BE2C (cell line): Measurements from ENCODE around the gene CTCF.

Experiments
- DNase-seq: peaks from one replicate; pipeline ENCODE4 v3.0.0-alpha.2; 2020
- H3K27me3 ChIP-seq: fragments of 250-450 bp; sonication (Bioruptor Pico); 2 replicates; pipeline ENCODE4 v1.5.1; 2020; ENCODE audit warnings: mild to moderate bottlenecking
- H3K36me3 ChIP-seq: fragments of 250-450 bp; sonication (Bioruptor Pico); 2 replicates; pipeline ENCODE4 v1.5.1; 2020; ENCODE audit warnings: mild to moderate bottlenecking
- H3K4me1 ChIP-seq: fragments of 250-450 bp; sonication (Bioruptor Pico); 2 replicates; pipeline ENCODE4 v1.5.1; 2020
- H3K4me3 ChIP-seq: 2 replicates; pipeline ENCODE4 v1.5.1; 2011; ENCODE audit warnings: low read depth, low read length
- H3K9me3 ChIP-seq: fragments of 250-450 bp; sonication (Bioruptor Pico); 2 replicates; pipeline ENCODE4 v1.5.1; 2020
- TF ChIP-seq, protein P1 (sequence below): IDR thresholded peaks from 2 replicates; pipeline ENCODE4 v1.5.1; 2012; ENCODE audit warnings: mild to moderate bottlenecking, low read depth, low read length

The CTCF gene

DNA sequence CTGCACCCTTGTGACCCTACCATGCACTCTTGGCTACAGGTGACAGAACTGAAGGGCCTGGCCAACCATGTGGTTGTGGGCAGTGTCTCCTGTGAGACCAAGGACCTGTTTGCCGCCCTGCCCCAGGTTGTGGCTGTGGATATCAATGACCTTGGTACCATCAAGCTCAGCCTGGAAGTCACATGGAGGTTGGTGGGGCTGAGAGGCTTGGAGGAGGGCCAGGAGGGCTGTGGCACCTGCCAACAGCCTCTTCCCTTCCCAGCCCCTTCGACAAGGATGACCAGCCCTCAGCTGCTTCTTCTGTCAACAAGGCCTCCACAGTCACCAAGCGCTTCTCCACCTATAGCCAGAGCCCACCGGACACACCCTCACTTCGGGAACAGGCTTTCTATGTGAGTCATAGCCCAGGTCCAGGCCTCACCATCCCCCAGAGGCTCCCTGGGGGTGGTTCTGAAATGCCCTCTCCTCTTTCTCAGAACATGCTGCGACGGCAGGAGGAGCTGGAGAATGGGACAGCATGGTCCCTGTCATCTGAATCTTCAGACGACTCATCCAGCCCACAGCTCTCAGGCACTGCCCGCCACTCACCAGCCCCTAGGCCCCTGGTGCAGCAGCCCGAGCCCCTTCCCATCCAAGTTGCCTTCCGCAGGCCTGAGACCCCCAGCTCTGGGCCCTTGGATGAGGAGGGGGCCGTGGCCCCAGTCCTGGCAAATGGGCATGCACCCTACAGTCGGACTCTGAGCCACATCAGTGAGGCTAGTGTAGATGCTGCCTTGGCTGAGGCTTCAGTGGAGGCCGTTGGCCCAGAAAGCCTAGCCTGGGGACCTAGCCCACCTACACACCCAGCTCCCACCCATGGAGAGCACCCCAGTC, 20.7 kb upstream of the CTCF start:
- Histone ChIP-seq H3K36me3 (peaks cover 30% of the 10 kb centered on the region), H3K4me1 (peaks cover 4% of the 10 kb centered on the region; the same call in 1 of the 2 replicates), H3K9me3 (no peaks in the 10 kb centered on the region; the same call in 1 of the 2 replicates), H3K4me3 (no peak overlapping the region), H3K27me3 (no peaks in the 10 kb centered on the region)
- DNase-seq, result no peak
- TF ChIP-seq, protein P1, sequence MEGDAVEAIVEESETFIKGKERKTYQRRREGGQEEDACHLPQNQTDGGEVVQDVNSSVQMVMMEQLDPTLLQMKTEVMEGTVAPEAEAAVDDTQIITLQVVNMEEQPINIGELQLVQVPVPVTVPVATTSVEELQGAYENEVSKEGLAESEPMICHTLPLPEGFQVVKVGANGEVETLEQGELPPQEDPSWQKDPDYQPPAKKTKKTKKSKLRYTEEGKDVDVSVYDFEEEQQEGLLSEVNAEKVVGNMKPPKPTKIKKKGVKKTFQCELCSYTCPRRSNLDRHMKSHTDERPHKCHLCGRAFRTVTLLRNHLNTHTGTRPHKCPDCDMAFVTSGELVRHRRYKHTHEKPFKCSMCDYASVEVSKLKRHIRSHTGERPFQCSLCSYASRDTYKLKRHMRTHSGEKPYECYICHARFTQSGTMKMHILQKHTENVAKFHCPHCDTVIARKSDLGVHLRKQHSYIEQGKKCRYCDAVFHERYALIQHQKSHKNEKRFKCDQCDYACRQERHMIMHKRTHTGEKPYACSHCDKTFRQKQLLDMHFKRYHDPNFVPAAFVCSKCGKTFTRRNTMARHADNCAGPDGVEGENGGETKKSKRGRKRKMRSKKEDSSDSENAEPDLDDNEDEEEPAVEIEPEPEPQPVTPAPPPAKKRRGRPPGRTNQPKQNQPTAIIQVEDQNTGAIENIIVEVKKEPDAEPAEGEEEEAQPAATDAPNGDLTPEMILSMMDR, result no peak

DNA sequence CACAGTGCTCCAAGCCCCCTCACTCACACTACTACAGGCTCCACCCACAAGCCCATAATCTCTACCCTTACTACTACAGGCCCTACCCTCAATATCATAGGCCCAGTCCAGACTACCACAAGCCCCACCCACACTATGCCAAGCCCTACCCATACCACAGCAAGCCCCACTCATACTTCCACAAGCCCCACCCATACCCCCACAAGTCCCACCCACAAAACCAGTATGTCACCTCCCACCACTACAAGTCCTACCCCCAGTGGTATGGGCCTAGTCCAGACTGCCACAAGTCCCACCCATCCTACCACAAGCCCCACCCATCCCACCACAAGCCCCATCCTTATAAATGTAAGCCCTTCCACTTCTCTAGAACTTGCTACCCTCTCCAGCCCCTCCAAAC, 19.9 kb upstream of the CTCF start:
- H3K4me1 ChIP-seq, result peaks cover 4% of the 10 kb centered on the region; the same call in 1 of the 2 replicates
- H3K4me3 ChIP-seq, result no peak overlapping the region
- peaks cover 33% of the 10 kb centered on the region for H3K36me3 ChIP-seq
- no peaks in the 10 kb centered on the region for H3K27me3 ChIP-seq
- DNase-seq, result peak; percentile 83
- H3K9me3 ChIP-seq, result no peaks in the 10 kb centered on the region
- TF ChIP-seq, protein P1, result no peak

DNA sequence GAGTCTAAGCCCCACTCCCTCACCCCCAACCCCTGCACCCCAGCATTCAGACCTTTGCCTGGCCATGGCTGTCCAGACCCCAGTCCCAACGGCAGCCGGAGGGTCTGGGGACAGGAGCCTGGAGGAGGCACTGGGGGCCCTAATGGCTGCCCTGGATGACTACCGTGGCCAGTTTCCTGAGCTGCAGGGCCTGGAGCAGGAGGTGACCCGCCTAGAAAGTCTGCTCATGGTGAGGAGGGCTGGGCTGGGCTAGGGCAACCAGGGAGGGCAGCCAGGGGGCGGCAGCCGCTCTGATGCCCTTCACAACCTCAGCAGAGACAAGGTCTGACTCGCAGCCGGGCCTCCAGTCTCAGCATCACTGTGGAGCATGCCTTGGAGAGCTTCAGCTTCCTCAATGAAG, 19.3 kb upstream of the CTCF start:
- DNase-seq, result no peak
- Histone ChIP-seq H3K4me3 (no peak overlapping the region), H3K4me1 (peaks cover 4% of the 10 kb centered on the region; the same call in 1 of the 2 replicates), H3K9me3 (no peaks in the 10 kb centered on the region), H3K36me3 (peaks cover 37% of the 10 kb centered on the region), H3K27me3 (no peaks in the 10 kb centered on the region)
- TF ChIP-seq, protein P1, result no peak

DNA sequence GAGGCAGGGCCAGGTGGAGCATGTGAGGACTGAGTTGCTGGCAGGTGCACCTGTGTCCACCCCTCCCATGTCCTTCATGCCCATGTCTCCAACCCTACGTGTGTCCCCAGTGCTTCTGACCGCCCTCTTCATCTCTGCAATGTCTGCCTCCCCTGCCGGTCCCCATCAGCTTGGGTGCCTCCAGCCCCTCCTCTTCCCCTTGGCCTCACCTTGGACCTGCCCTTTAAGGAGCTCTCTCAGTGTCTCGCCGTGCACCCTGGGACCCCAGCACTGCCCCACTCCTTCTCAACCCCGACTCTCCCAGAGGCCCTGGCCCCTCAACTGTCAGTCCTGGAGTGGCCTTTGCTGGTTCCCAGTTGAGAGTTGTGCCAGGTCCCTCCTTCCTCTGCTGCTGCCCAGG, 18.7 kb upstream of the CTCF start:
- TF ChIP-seq, protein P1, result no peak
- DNase-seq, result no peak

DNA sequence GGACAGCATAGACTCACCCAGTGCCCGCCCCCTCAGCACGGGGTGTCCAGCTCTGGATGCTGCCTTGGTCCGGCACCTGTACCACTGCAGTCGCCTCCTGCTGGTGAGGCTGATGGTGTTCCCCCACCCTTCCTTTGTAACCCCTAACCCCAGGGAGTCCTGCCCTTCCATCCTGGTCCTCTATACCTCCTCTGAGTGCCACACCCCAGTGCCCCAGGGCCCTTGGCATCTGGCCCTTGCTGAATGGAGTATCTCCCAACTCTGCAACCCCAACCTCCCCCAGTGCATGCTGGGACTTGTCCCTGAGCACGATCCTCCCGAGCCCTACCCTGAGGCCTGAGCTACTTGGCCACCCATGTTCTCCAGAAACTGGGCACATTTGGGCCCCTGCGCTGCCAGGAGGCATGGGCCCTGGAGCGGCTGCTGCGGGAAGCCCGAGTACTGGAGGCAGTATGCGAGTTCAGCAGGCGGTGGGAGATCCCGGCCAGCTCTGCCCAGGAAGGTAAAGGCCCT, 17.9 kb upstream of the CTCF start:
- no peak overlapping the region for H3K4me3 ChIP-seq
- H3K36me3 ChIP-seq, result peaks cover 37% of the 10 kb centered on the region
- no peak for DNase-seq
- H3K4me1 ChIP-seq, result peaks cover 4% of the 10 kb centered on the region; the same call in 1 of the 2 replicates
- no peaks in the 10 kb centered on the region for H3K27me3 ChIP-seq
- H3K9me3 ChIP-seq, result no peaks in the 10 kb centered on the region
- TF ChIP-seq, protein P1, result no peak

More for the DNA sequence above, 18.7 kb upstream of the CTCF start:
- H3K36me3 ChIP-seq, result peaks cover 37% of the 10 kb centered on the region
- peaks cover 4% of the 10 kb centered on the region; the same call in 1 of the 2 replicates for H3K4me1 ChIP-seq
- no peaks in the 10 kb centered on the region for H3K27me3 ChIP-seq
- no peaks in the 10 kb centered on the region for H3K9me3 ChIP-seq
- no peak overlapping the region for H3K4me3 ChIP-seq
